IPS-20b (cell line): ENCODE data around the gene UPK3BL1.
"Not testable (repeated sequence)": the region's sequence is repeated elsewhere in the genome, so short reads cannot be mapped to it uniquely, and the experiment has no call there.

Source experiments
- H3K27ac ChIP-seq: one replicate; pipeline ENCODE4 v1.5.1; 2013; ENCODE audit warnings: low read length
- H3K27me3 ChIP-seq: 2 replicates; pipeline ENCODE4 v1.6.1; 2013; ENCODE audit warnings: mild to moderate bottlenecking, low read length, inconsistent platforms; ENCODE audit not compliant: insufficient read depth
- H3K36me3 ChIP-seq: 2 replicates; pipeline ENCODE4 v1.6.1; 2013; ENCODE audit warnings: low read depth, mild to moderate bottlenecking, inconsistent platforms, low read length, moderate library complexity; ENCODE audit not compliant: insufficient read depth
- H3K4me1 ChIP-seq: 2 replicates; pipeline ENCODE4 v1.6.1; 2013; ENCODE audit warnings: mild to moderate bottlenecking, control low read depth, inconsistent platforms, low read length, moderate library complexity; ENCODE audit not compliant: insufficient read depth
- H3K4me3 ChIP-seq: 2 replicates; pipeline ENCODE4 v1.5.1; 2013; ENCODE audit warnings: mild to moderate bottlenecking, low read length, inconsistent platforms
- H3K9ac ChIP-seq: 2 replicates; pipeline ENCODE4 v1.6.1; 2013; ENCODE audit warnings: low read depth, mild to moderate bottlenecking, inconsistent platforms, low read length, moderate library complexity
- H3K9me3 ChIP-seq: 2 replicates; pipeline ENCODE4 v1.6.1; 2013; ENCODE audit warnings: mild to moderate bottlenecking, low read depth, low read length, inconsistent platforms; ENCODE audit not compliant: insufficient read depth

The UPK3BL1 gene

GRCh38 chr7:102616507-102617125 is 26.0 kb downstream of the UPK3BL1 start, which contains the start of gene RASA4:
Gene RASA4, minus strand, starts transcription at chr7:102616756. Its CDS starts 67 bp downstream, at chr7:102616689.
- H3K9me3 ChIP-seq, H3K36me3 ChIP-seq, H3K27me3 ChIP-seq, H3K4me1 ChIP-seq, H3K9ac ChIP-seq, H3K27ac ChIP-seq, H3K4me3 ChIP-seq: not testable (repeated sequence)

- H3K9me3 ChIP-seq, H3K27ac ChIP-seq, H3K36me3 ChIP-seq, H3K4me3 ChIP-seq, H3K27me3 ChIP-seq, H3K9ac ChIP-seq, H3K4me1 ChIP-seq: not testable (repeated sequence)
These were observed 26.7 kb downstream of the UPK3BL1 start for GRCh38 chr7:102615930-102616329.

GRCh38 chr7:102614873-102615272 is 27.7 kb downstream of the UPK3BL1 start:
- not testable (repeated sequence) for H3K9ac ChIP-seq, H3K9me3 ChIP-seq, H3K36me3 ChIP-seq, H3K4me1 ChIP-seq, H3K27ac ChIP-seq, H3K4me3 ChIP-seq, H3K27me3 ChIP-seq

GRCh38 chr7:102614346-102614697 is 28.3 kb downstream of the UPK3BL1 start:
- H3K4me3 ChIP-seq, H3K36me3 ChIP-seq, H3K9ac ChIP-seq, H3K27me3 ChIP-seq, H3K9me3 ChIP-seq, H3K27ac ChIP-seq, H3K4me1 ChIP-seq: not testable (repeated sequence)

GRCh38 chr7:102613575-102614345 is 28.8 kb downstream of the UPK3BL1 start:
- H3K27ac ChIP-seq, H3K36me3 ChIP-seq, H3K9me3 ChIP-seq, H3K4me1 ChIP-seq, H3K27me3 ChIP-seq, H3K4me3 ChIP-seq, H3K9ac ChIP-seq: not testable (repeated sequence)

- H3K9ac ChIP-seq, H3K4me3 ChIP-seq, H3K4me1 ChIP-seq, H3K27ac ChIP-seq, H3K27me3 ChIP-seq, H3K36me3 ChIP-seq, H3K9me3 ChIP-seq: not testable (repeated sequence)
These were observed 30.8 kb downstream of the UPK3BL1 start for GRCh38 chr7:102611675-102612325.

GRCh38 chr7:102611013-102611674 is 31.4 kb downstream of the UPK3BL1 start:
- not testable (repeated sequence) for H3K36me3 ChIP-seq, H3K4me3 ChIP-seq, H3K4me1 ChIP-seq, H3K9me3 ChIP-seq, H3K9ac ChIP-seq, H3K27ac ChIP-seq, H3K27me3 ChIP-seq

GRCh38 chr7:102610441-102610840 is 32.1 kb downstream of the UPK3BL1 start:
- not testable (repeated sequence) for H3K9ac ChIP-seq, H3K27me3 ChIP-seq, H3K27ac ChIP-seq

GRCh38 chr7:102609734-102610133 is 32.9 kb downstream of the UPK3BL1 start:
- not testable (repeated sequence) for H3K27ac ChIP-seq, H3K9ac ChIP-seq, H3K36me3 ChIP-seq, H3K4me1 ChIP-seq, H3K27me3 ChIP-seq, H3K4me3 ChIP-seq, H3K9me3 ChIP-seq

More at GRCh38 chr7:102610441-102610840, 32.1 kb downstream of the UPK3BL1 start:
- not testable (repeated sequence) for H3K4me3 ChIP-seq, H3K9me3 ChIP-seq, H3K36me3 ChIP-seq, H3K4me1 ChIP-seq

GRCh38 chr7:102606848-102607247 is 35.7 kb downstream of the UPK3BL1 start:
- not testable (repeated sequence) for H3K27ac ChIP-seq, H3K36me3 ChIP-seq, H3K9ac ChIP-seq, H3K9me3 ChIP-seq, H3K4me1 ChIP-seq, H3K4me3 ChIP-seq, H3K27me3 ChIP-seq

- H3K4me1 ChIP-seq, H3K4me3 ChIP-seq, H3K36me3 ChIP-seq, H3K27me3 ChIP-seq, H3K9ac ChIP-seq, H3K27ac ChIP-seq, H3K9me3 ChIP-seq: not testable (repeated sequence)
These were observed 38.0 kb downstream of the UPK3BL1 start for GRCh38 chr7:102604431-102605145.
